Lower lobe of right lung (tissue), 2 donors: ENCODE results near the gene MAPT. TPM values are rescaled to one million over a fixed set of nuclear protein-coding genes. Genes with fewer than 3 reads are reported as not detected.

Experiments
- ATAC-seq, 2 donors: fragments of 200-7000 bp; cut with Tn5 transposase; one replicate each; pipeline ENCODE4 v1.9.1; 2020 to 2022; ENCODE audit warnings: mild to moderate bottlenecking in 2 of 2, moderate library complexity in 2 of 2
- DNase-seq: peaks from one replicate; pipeline ENCODE4 v3.0.0-alpha.2; 2020
- H3K27ac ChIP-seq: fragments of 200-600 bp; one replicate; pipeline ENCODE4 v1.8.0; 2022
- H3K27me3 ChIP-seq: fragments of 200-600 bp; one replicate; pipeline ENCODE4 v1.8.0; 2022; ENCODE audit warnings: low read depth
- H3K36me3 ChIP-seq: fragments of 200-600 bp; one replicate; pipeline ENCODE4 v1.8.0; 2022; ENCODE audit warnings: mild to moderate bottlenecking
- H3K4me1 ChIP-seq: fragments of 200-600 bp; one replicate; pipeline ENCODE4 v1.8.0; 2022
- H3K4me3 ChIP-seq: fragments of 200-600 bp; one replicate; pipeline ENCODE4 v1.8.0; 2022; ENCODE audit warnings: mild to moderate bottlenecking
- H3K9me3 ChIP-seq: fragments of 200-600 bp; one replicate; pipeline ENCODE4 v1.8.0; 2022
- CTCF ChIP-seq: fragments of 200-600 bp; IDR thresholded peaks from one replicate; pipeline ENCODE4 v1.8.0; 2022; ENCODE audit warnings: antibody characterized with exemption, mild to moderate bottlenecking
- intact Hi-C: fragments of 100-400 bp; cut with DNase I; formaldehyde crosslinking; loops from one replicate; pipeline ENCODE4 v1.11.0; 2022
- total RNA-seq: library from RNA; stranded (reverse); fragmentation: NEBNext Ultra II Directional; extraction: Animal tissue kit (Norgen Biotek cat#: 25700); gene quantifications from one replicate; pipeline ENCODE4 v1.2.1, GENCODE V29; 2021
- donor health status: DM: no; HTN: yes; CAD: no; lungs with severe emphysema.

Gene MAPT
- total RNA-seq, 1 donor from 2014 or later, result 5.5 TPM

GRCh38 chr17:45900723-45901415 is 6.5 kb downstream of the MAPT start:
- Histone ChIP-seq H3K27ac (no peak overlapping the region), H3K36me3 (no peaks in the 10 kb centered on the region), H3K9me3 (no peaks in the 10 kb centered on the region), H3K4me3 (no peak overlapping the region), H3K4me1 (peaks cover 15% of the 10 kb centered on the region), H3K27me3 (peaks cover 37% of the 10 kb centered on the region)
- no peak for DNase-seq
- ATAC-seq, result no peak
- intact Hi-C loops, result no loop called here
- TF ChIP-seq CTCF, result no peak

- H3K27ac ChIP-seq, result no peak overlapping the region
- H3K27me3 ChIP-seq, result peaks cover 31% of the 10 kb centered on the region
- DNase-seq, result no peak
Observed at GRCh38 chr17:45902892-45903346, 8.6 kb downstream of the MAPT start.

DNA sequence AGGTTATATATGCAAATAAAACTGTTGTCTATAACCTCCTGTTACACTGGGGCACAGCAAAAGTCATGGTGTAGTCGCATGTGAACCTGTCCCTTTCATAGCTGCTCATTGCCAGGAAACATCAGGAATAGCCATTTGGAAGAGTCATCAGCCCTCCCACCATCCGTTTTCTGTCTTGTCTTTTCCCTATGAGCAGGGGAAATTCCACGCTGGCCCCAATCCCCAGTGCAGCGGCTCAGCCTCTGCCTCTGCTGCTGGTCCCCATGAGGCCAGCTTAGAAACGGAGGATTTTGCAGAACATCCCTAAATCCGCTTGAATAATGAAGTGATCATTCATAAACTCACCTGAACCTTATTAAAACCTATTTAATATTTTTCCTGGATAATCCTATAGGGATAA is 10.5 kb downstream of the MAPT start:
- no peaks in the 10 kb centered on the region for H3K4me1 ChIP-seq
- no peak overlapping the region for H3K27ac ChIP-seq
- no peaks in the 10 kb centered on the region for H3K36me3 ChIP-seq
- ATAC-seq (no peak), DNase-seq (no peak)
- H3K4me3 ChIP-seq, result no peak overlapping the region
- no peak for TF ChIP-seq CTCF
- intact Hi-C loops, result no loop called here
- no peaks in the 10 kb centered on the region for H3K9me3 ChIP-seq
- peaks cover 22% of the 10 kb centered on the region for H3K27me3 ChIP-seq

More at GRCh38 chr17:45902892-45903346, 8.6 kb downstream of the MAPT start:
- intact Hi-C loops, result no loop called here
- no peak for TF ChIP-seq CTCF
- ATAC-seq, result no peak
- Histone ChIP-seq H3K4me3 (no peak overlapping the region), H3K36me3 (no peaks in the 10 kb centered on the region), H3K4me1 (no peaks in the 10 kb centered on the region), H3K9me3 (no peaks in the 10 kb centered on the region)

GRCh38 chr17:45905814-45906213 is 11.5 kb downstream of the MAPT start:
- no peak for TF ChIP-seq CTCF
- Histone ChIP-seq H3K9me3 (no peaks in the 10 kb centered on the region), H3K4me1 (no peaks in the 10 kb centered on the region), H3K27ac (no peak overlapping the region), H3K27me3 (peaks cover 22% of the 10 kb centered on the region), H3K36me3 (no peaks in the 10 kb centered on the region), H3K4me3 (no peak overlapping the region)
- ATAC-seq (no peak), DNase-seq (no peak)
- intact Hi-C loops, result no loop called here

DNA sequence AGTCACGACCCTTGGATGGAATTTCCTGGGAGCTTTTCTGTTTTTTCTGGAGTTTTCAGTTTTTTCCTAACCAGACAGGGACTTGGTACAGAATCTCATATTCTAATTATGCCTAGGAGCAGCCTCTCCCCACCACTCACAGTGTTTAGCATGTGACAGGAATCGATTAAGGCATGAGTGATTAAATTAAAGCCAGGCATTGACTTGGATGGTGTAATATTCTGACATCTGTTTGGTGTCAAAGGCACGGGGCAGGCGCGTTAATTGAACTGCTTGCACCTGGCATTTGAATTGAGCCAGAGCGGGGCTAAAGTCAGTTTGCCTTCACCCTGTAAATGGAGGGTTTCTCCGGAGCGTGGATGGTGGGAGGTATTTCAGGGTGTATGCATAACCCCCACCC is 11.9 kb downstream of the MAPT start:
- ATAC-seq, result no peak
- no peaks in the 10 kb centered on the region for H3K9me3 ChIP-seq
- no peak overlapping the region for H3K4me3 ChIP-seq
- no peak for TF ChIP-seq CTCF
- H3K36me3 ChIP-seq, result no peaks in the 10 kb centered on the region
- intact Hi-C loops, result no loop called here
- no peaks in the 10 kb centered on the region for H3K4me1 ChIP-seq
- DNase-seq, result no peak
- H3K27me3 ChIP-seq, result peaks cover 22% of the 10 kb centered on the region
- H3K27ac ChIP-seq, result no peak overlapping the region
